ENCODE measurements around the gene P2RY12. TPM values are rescaled to one million over a fixed set of nuclear protein-coding genes. Genes with fewer than 3 reads are reported as not detected.

P2RY12 gene
- not detected in 2 replicates for total RNA-seq

GRCh38 chr3:151384741-151385174 lies at the start of gene P2RY12:
Gene P2RY12, minus strand, starts transcription at chr3:151384753. Its CDS starts 45,908 bp downstream, at chr3:151338845.
- no peak for DNase-seq (ENCODE audit: low read depth in 2 of 2)

- DNase-seq (ENCODE audit: low read depth in 2 of 2) = no peak
Observed at GRCh38 chr3:151432616-151433372, 48.2 kb upstream of the P2RY12 start.

- DNase-seq (ENCODE audit: low read depth in 2 of 2) = no peak
Observed at GRCh38 chr3:151431940-151432339, 47.4 kb upstream of the P2RY12 start.

GRCh38 chr3:151430821-151431484 lies 46.4 kb upstream of the P2RY12 start:
- DNase-seq (ENCODE audit: low read depth in 2 of 2) = no peak

- DNase-seq (ENCODE audit: low read depth in 2 of 2) = no peak
Observed at GRCh38 chr3:151428386-151428785, 43.8 kb upstream of the P2RY12 start.

GRCh38 chr3:151426341-151426657 lies 41.7 kb upstream of the P2RY12 start:
- DNase-seq (ENCODE audit: low read depth in 2 of 2) = no peak

GRCh38 chr3:151425627-151426340 lies 41.2 kb upstream of the P2RY12 start:
- DNase-seq (ENCODE audit: low read depth in 2 of 2) = no peak

GRCh38 chr3:151423091-151423490 lies 38.5 kb upstream of the P2RY12 start:
- no peak for DNase-seq (ENCODE audit: low read depth in 2 of 2)

- no peak for DNase-seq (ENCODE audit: low read depth in 2 of 2)
Observed at GRCh38 chr3:151421938-151422337, 37.4 kb upstream of the P2RY12 start.

- DNase-seq (ENCODE audit: low read depth in 2 of 2) = no peak
Observed at GRCh38 chr3:151419806-151420205, 35.3 kb upstream of the P2RY12 start.

GRCh38 chr3:151415289-151415688 lies 30.7 kb upstream of the P2RY12 start:
- no peak for DNase-seq (ENCODE audit: low read depth in 2 of 2)

- DNase-seq (ENCODE audit: low read depth in 2 of 2) = no peak
Observed at GRCh38 chr3:151412989-151413388, 28.4 kb upstream of the P2RY12 start.

- DNase-seq (ENCODE audit: low read depth in 2 of 2) = no peak
Observed at GRCh38 chr3:151410891-151411559, 26.5 kb upstream of the P2RY12 start.

- no peak for DNase-seq (ENCODE audit: low read depth in 2 of 2)
Observed at GRCh38 chr3:151407928-151408327, 23.4 kb upstream of the P2RY12 start.

- DNase-seq (ENCODE audit: low read depth in 2 of 2) = no peak
Observed at GRCh38 chr3:151404316-151404715, 19.8 kb upstream of the P2RY12 start.

- no peak for DNase-seq (ENCODE audit: low read depth in 2 of 2)
Observed at GRCh38 chr3:151403246-151403645, 18.7 kb upstream of the P2RY12 start.

- DNase-seq (ENCODE audit: low read depth in 2 of 2) = no peak
Observed at GRCh38 chr3:151402349-151402748, 17.8 kb upstream of the P2RY12 start.

GRCh38 chr3:151400341-151400740 lies 15.8 kb upstream of the P2RY12 start:
- no peak for DNase-seq (ENCODE audit: low read depth in 2 of 2)

- no peak for DNase-seq (ENCODE audit: low read depth in 2 of 2)
Observed at GRCh38 chr3:151398895-151399294, 14.3 kb upstream of the P2RY12 start.

- DNase-seq (ENCODE audit: low read depth in 2 of 2) = no peak
Observed at GRCh38 chr3:151395806-151396205, 11.3 kb upstream of the P2RY12 start.

GRCh38 chr3:151394611-151395010 lies 10.1 kb upstream of the P2RY12 start:
- no peak for DNase-seq (ENCODE audit: low read depth in 2 of 2)

- no peak for DNase-seq (ENCODE audit: low read depth in 2 of 2)
Observed at GRCh38 chr3:151393941-151394340, 9.4 kb upstream of the P2RY12 start.
